ENCODE data around the gene GPR132. TPM values are rescaled to one million over a fixed set of nuclear protein-coding genes. Genes with fewer than 3 reads are reported as not detected.

GPR132 gene
- total RNA-seq, 6 donors from 2014 or later, result 3.0 to 14.7 (median 7.0) TPM

DNA sequence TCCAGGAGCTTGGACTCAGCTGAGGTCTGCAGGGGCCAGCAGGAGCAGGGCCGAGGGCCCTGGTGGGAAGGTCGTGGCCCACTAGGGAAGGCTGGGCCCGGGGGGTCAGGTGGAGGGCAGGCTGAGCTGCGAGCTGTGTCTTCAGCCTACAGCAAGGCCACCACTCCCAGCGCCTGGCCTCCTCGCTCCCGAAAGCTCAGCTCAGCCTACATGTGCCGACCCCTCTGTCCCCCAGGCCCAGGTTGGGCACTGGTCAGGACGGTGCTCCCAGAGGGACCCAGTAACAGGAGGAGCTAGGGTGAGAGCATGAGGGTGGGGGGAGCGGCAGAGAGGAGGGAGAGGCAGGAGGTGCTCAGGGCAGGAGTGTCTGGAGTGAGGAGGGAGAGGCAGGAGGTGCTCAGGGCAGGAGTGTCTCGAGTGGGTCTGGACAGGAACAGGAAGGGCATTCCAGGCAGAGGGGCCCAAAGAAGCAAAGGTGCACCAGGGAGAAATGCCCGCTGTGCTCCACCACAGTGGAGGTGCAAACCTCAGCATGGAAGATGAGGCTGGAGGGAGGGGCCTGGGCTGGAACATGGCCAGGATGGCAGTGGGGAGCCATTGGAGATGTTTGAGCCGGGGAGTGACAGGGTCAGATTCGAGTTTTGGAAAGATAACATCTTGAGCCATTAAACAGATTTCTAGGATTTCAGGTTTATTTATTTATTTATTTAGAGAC lies 29.1 kb upstream of the GPR132 start:
- Histone ChIP-seq H3K27ac (peak overlapping the region; percentile 81 to 89 (median 86)), H3K9me3 (no peaks in the 10 kb centered on the region), H3K4me1 (peaks cover 34 to 48% (median 42%) of the 10 kb centered on the region in 4 donors), H3K27me3 (peaks cover 0 to 8% (median 0%) of the 10 kb centered on the region in 4 donors), H3K4me3 (peak overlapping the region; percentile 14 to 76 (median 65)), H3K36me3 (no peaks in the 10 kb centered on the region)
- 59 to 72% methylated on average over 6 to 14 of the region's 14 CpGs for WGBS, 2 donors
- no peak for ATAC-seq (ENCODE audit: low FRiP score in 2 of 2)
- peak in 1 of 2 donors; percentile 48 for DNase-seq
- no peak for TF ChIP-seq POLR2A (IDR thresholded peaks at IDR 0.05)
- TF ChIP-seq EP300 (IDR thresholded peaks at IDR 0.05), result no peak
- TF ChIP-seq, protein P1, sequence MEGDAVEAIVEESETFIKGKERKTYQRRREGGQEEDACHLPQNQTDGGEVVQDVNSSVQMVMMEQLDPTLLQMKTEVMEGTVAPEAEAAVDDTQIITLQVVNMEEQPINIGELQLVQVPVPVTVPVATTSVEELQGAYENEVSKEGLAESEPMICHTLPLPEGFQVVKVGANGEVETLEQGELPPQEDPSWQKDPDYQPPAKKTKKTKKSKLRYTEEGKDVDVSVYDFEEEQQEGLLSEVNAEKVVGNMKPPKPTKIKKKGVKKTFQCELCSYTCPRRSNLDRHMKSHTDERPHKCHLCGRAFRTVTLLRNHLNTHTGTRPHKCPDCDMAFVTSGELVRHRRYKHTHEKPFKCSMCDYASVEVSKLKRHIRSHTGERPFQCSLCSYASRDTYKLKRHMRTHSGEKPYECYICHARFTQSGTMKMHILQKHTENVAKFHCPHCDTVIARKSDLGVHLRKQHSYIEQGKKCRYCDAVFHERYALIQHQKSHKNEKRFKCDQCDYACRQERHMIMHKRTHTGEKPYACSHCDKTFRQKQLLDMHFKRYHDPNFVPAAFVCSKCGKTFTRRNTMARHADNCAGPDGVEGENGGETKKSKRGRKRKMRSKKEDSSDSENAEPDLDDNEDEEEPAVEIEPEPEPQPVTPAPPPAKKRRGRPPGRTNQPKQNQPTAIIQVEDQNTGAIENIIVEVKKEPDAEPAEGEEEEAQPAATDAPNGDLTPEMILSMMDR (IDR thresholded peaks at IDR 0.05), result no peak
- TF ChIP-seq POLR2AphosphoS5 (IDR thresholded peaks at IDR 0.05), result no peak

DNA sequence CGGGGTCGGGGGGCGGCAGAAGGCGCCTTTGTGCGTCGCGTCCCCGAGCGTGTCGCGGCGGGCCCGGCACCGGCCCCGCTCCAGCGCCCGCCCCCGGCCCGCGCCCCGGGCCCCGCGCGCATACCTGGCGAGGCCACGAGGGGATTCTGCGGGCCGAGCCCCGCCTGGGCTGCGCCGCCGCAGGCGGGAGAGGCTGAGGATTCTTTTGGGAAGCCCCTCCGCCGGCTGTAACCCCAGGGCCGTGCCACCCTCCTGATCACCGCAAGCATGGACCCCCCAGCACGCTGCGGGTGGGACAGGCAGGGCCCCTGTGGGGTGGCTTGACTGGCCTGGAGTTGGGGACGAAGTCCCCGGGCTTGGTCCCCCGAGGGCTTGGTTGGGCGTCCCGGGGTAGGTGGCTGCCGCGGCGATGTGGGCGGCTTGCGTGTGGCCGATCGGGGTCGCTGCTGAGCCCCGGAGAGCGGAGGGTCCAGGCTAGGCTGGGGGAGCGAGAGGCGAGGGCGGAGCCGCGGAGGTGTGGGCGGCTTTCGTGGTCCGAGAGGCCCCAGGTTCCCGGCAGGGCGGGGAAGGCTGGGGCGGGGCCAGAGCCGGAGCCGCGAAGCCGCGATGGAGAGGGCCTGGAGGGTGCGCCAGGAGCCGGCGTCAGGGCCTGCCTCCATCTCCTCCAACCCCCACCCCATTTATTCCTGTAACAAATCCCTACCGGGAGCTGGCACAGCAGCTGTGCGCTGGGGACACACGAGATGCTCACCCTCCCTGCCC lies 28.4 kb upstream of the GPR132 start:
- peak; percentile 62 to 70 for ATAC-seq (ENCODE audit: low FRiP score in 2 of 2)
- peak; percentile 87 to 96 for DNase-seq
- Histone ChIP-seq H3K27me3 (peaks cover 0 to 10% (median 0%) of the 10 kb centered on the region in 4 donors), H3K9me3 (no peaks in the 10 kb centered on the region), H3K27ac (peak overlapping the region; percentile 81 to 89 (median 86)), H3K36me3 (no peaks in the 10 kb centered on the region), H3K4me3 (peak overlapping the region; percentile 14 to 76 (median 65)), H3K4me1 (peaks cover 38 to 52% (median 45%) of the 10 kb centered on the region in 4 donors)
- TF ChIP-seq EP300 (IDR thresholded peaks at IDR 0.05), result no peak
- TF ChIP-seq, protein P1 (IDR thresholded peaks at IDR 0.05), result peak; percentile 21 to 54 (median 40)
- peak; percentile 30 to 45 for TF ChIP-seq POLR2AphosphoS5 (IDR thresholded peaks at IDR 0.05)
- TF ChIP-seq POLR2A (IDR thresholded peaks at IDR 0.05), result peak in 1 of 4 donors; percentile 27
- WGBS, 2 donors, result 0% methylated on average over 31 of the region's 76 CpGs; no CpG with 5 or more reads in 1 of the 2 donors

DNA sequence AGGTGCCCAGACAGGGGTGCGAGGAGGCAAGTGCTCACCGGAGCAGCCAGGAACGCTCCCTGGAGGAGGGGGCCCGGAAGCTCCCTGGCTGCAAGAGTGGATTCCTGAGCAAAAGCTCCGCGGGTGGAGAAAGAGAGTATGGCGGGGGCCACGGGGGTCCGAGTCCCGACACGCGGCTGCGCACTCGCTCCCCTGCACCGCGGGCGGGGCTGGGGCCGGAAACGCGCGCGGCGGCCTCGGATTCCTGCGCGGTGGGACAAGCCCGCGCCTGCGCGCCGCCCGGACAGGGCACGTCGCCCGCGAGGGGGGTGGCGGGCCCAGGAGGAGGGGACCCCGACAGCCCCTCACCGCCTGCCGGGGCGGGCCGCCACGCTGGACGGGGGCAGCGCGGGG lies 27.8 kb upstream of the GPR132 start:
- peak in 1 of 2 donors; percentile 54 for ATAC-seq (ENCODE audit: low FRiP score in 2 of 2)
- 6 to 8% methylated on average over 10 to 13 of the region's 46 CpGs for WGBS, 2 donors
- no peaks in the 10 kb centered on the region for H3K9me3 ChIP-seq
- DNase-seq, result peak; percentile 62 to 95
- H3K4me1 ChIP-seq, result peaks cover 43 to 58% (median 50%) of the 10 kb centered on the region in 4 donors
- TF ChIP-seq, protein P1 (IDR thresholded peaks at IDR 0.05), result no peak
- TF ChIP-seq POLR2AphosphoS5 (IDR thresholded peaks at IDR 0.05), result peak in 1 of 2 donors; percentile 66
- no peak for TF ChIP-seq EP300 (IDR thresholded peaks at IDR 0.05)
- TF ChIP-seq POLR2A (IDR thresholded peaks at IDR 0.05), result peak in 2 of 4 donors; percentile 15 to 44
- no peaks in the 10 kb centered on the region for H3K36me3 ChIP-seq
- H3K27me3 ChIP-seq, result peaks cover 0 to 15% (median 0%) of the 10 kb centered on the region in 4 donors
- peak overlapping the region; percentile 65 to 89 (median 86) for H3K27ac ChIP-seq
- peak overlapping the region; percentile 1 to 76 (median 65) for H3K4me3 ChIP-seq

DNA sequence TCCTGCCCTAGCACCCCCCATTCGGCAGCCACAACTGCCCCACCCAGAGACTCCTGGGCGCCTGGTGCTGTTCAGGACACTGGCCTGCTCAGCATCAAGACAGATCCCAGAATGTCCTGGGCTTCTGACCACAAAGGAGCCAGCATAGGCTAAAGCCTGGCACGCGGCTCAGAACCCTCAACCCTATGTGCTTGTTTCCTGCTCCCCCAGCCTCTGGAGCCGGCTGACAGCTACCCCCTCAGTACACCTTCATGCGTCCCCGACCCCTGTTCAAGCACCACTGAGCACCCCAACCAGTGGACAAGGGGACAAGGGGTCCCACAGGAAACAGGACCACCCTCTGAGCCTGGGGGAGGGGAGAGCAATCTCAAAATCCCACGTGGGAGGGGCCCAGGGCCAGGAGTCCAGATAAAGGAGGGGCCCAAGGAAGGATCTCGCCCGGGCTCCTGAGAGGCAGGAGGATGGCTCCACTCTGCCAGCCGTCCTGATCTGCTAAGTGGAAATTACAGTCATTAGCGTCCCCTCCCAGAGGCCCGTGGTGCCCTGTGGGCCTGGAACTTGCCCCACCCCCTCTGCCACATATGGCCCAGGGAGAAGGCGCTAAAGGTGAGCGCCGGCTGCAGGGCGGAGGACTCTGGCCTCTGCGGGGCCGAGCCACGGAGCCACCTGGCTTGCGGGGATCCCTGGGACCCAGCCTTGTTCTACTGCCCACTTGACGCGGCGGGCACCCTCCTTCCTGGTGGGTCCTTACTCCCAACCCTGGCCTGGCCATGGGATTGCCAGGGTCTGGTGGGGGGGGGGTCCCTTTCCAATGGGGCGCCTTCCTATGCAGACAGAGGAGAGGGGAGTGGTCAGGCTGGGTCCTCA lies 27.2 kb upstream of the GPR132 start:
- DNase-seq (peak in 1 of 2 donors; percentile 38), ATAC-seq (ENCODE audit: low FRiP score in 2 of 2) (no peak)
- Histone ChIP-seq H3K4me1 (peaks cover 49 to 64% (median 56%) of the 10 kb centered on the region in 4 donors), H3K9me3 (no peaks in the 10 kb centered on the region), H3K36me3 (no peaks in the 10 kb centered on the region), H3K27me3 (peaks cover 0 to 22% (median 2%) of the 10 kb centered on the region in 4 donors), H3K4me3 (peak overlapping the region; percentile 1 to 76 (median 65)), H3K27ac (peak overlapping the region; percentile 65 to 89 (median 86))
- TF ChIP-seq EP300 (IDR thresholded peaks at IDR 0.05) (no peak), POLR2A (IDR thresholded peaks at IDR 0.05) (no peak), POLR2AphosphoS5 (IDR thresholded peaks at IDR 0.05) (no peak)
- TF ChIP-seq, protein P1 (IDR thresholded peaks at IDR 0.05), result no peak
- 39 to 58% methylated on average over 9 to 25 of the region's 25 CpGs for whole genome bisulfite sequencing, 2 donors
